Skeletal muscle cell (primary cell): Measurements from ENCODE around the gene TRPM1.
"Not testable (repeated sequence)": the region's sequence is repeated elsewhere in the genome, so short reads cannot be mapped to it uniquely, and the experiment has no call there.

Experiments
- DNase-seq: peaks from one replicate; pipeline ENCODE4 v3.0.0-alpha.2; 2010; ENCODE audit warnings: low read depth
- H3K4me3 ChIP-seq: 2 replicates; pipeline ENCODE4 v1.5.1; 2011; ENCODE audit warnings: low read depth, mild to moderate bottlenecking, control low read depth, low read length, moderate library complexity

Gene TRPM1

GRCh38 chr15:31127596-31128261, 26.2 kb upstream of the TRPM1 start:
- H3K4me3 ChIP-seq: no peak overlapping the region
- DNase-seq: no peak

GRCh38 chr15:31125061-31125460, 23.5 kb upstream of the TRPM1 start:
- DNase-seq: no peak
- no peak overlapping the region for H3K4me3 ChIP-seq

- no peak for DNase-seq
- no peak overlapping the region for H3K4me3 ChIP-seq
Measured at GRCh38 chr15:31116423-31117030, 15.0 kb upstream of the TRPM1 start.

- no peak overlapping the region for H3K4me3 ChIP-seq
- no peak for DNase-seq
Measured at GRCh38 chr15:31111091-31111647, 9.6 kb upstream of the TRPM1 start.

GRCh38 chr15:31108836-31109235, 7.3 kb upstream of the TRPM1 start:
- H3K4me3 ChIP-seq: no peak overlapping the region
- no peak for DNase-seq

- DNase-seq: no peak
- no peak overlapping the region for H3K4me3 ChIP-seq
Measured at GRCh38 chr15:31106495-31107300, 5.2 kb upstream of the TRPM1 start.

GRCh38 chr15:31104003-31104402, 2.5 kb upstream of the TRPM1 start:
- DNase-seq: no peak
- no peak overlapping the region for H3K4me3 ChIP-seq

GRCh38 chr15:31102374-31103342, 1.1 kb upstream of the TRPM1 start:
- no peak for DNase-seq
- H3K4me3 ChIP-seq: no peak overlapping the region

GRCh38 chr15:31102039-31102321, 455 bp upstream of the TRPM1 start:
- no peak overlapping the region for H3K4me3 ChIP-seq
- DNase-seq: no peak

GRCh38 chr15:31100738-31101137, 787 bp downstream of the TRPM1 start:
- DNase-seq: no peak
- H3K4me3 ChIP-seq: no peak overlapping the region

- no peak overlapping the region for H3K4me3 ChIP-seq
- DNase-seq: no peak
Measured at GRCh38 chr15:31098953-31099740, 2.4 kb downstream of the TRPM1 start.

GRCh38 chr15:31098491-31098917, 3.0 kb downstream of the TRPM1 start:
- DNase-seq: no peak
- H3K4me3 ChIP-seq: no peak overlapping the region

GRCh38 chr15:31096563-31096962, 5.0 kb downstream of the TRPM1 start:
- no peak for DNase-seq
- no peak overlapping the region for H3K4me3 ChIP-seq

GRCh38 chr15:31091481-31091880, 10.0 kb downstream of the TRPM1 start:
- H3K4me3 ChIP-seq: no peak overlapping the region
- DNase-seq: peak; percentile 37

GRCh38 chr15:31090766-31091165, 10.8 kb downstream of the TRPM1 start:
- DNase-seq: no peak
- no peak overlapping the region for H3K4me3 ChIP-seq

- H3K4me3 ChIP-seq: no peak overlapping the region
- no peak for DNase-seq
Measured at GRCh38 chr15:31089368-31090047, 12.0 kb downstream of the TRPM1 start.

- DNase-seq: no peak
- H3K4me3 ChIP-seq: no peak overlapping the region
Measured at GRCh38 chr15:31088672-31089367, 12.7 kb downstream of the TRPM1 start.

GRCh38 chr15:31088041-31088440, 13.5 kb downstream of the TRPM1 start:
- not testable (repeated sequence) for DNase-seq, H3K4me3 ChIP-seq
